Activated T-cell treated with anti-CD3 and anti-CD28 coated beads for 48 hours (primary cell): ENCODE measurements around the gene ASF1B.

Experiments
- DNase-seq: peaks from one replicate; pipeline ENCODE4 v3.0.0-alpha.2; 2020; ENCODE audit warnings: low read depth

The ASF1B gene

DNA sequence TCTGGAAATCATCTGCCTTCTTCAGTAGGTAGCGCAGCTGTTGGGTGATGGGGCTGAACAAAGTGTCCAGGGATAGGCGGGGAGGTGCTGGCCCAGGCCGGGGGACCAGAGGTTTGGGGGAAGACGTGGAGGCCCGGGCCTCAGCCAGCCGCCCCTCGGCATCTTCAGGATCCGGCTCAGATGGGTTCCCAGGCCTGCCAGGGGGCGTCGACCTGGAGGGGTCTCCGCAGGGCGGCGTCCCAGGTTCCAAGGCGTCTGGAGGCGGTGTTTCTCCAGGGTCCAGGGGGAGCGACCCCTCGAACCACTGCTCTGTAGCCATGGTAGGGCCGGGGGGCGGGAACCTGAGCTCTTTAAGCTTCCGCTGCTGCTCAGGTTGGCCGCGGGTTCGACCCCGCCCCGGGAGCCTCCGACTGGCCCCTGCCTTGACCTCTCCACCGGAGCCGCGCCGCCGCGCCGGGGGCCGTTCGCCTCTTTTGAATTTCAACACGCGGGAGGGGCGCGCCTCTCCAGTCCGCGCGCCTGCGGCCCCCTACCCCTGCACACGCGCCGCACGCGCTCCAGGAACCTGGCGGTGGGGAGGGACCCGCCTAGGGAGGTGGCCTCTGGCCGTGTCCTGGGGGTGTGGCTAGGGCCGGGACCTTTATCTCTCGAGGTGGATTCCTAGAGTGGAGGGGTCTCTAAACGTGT is 50.9 kb downstream of the ASF1B start, which contains the start of gene C19orf67:
TSS of gene C19orf67 (minus strand) at position 475 of the 687 bp plus-strand sequence. CDS start at position 319, 156 bp downstream.
- DNase-seq, result no peak

DNA sequence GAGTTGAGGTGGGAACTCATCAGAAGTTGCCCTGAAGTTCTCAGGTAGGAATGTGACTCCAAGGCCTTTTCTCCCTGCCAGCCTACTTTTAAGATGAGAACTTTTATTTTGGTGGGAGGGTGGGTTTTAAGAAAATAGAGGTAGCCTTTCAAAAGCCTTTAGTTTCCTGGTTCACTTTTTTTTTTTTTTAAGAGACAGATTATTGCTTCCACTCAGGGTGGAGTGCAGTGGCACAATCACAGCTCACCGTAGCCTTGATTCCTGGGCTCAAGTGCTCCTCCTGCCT is 53.8 kb downstream of the ASF1B start:
- DNase-seq, result no peak

DNA sequence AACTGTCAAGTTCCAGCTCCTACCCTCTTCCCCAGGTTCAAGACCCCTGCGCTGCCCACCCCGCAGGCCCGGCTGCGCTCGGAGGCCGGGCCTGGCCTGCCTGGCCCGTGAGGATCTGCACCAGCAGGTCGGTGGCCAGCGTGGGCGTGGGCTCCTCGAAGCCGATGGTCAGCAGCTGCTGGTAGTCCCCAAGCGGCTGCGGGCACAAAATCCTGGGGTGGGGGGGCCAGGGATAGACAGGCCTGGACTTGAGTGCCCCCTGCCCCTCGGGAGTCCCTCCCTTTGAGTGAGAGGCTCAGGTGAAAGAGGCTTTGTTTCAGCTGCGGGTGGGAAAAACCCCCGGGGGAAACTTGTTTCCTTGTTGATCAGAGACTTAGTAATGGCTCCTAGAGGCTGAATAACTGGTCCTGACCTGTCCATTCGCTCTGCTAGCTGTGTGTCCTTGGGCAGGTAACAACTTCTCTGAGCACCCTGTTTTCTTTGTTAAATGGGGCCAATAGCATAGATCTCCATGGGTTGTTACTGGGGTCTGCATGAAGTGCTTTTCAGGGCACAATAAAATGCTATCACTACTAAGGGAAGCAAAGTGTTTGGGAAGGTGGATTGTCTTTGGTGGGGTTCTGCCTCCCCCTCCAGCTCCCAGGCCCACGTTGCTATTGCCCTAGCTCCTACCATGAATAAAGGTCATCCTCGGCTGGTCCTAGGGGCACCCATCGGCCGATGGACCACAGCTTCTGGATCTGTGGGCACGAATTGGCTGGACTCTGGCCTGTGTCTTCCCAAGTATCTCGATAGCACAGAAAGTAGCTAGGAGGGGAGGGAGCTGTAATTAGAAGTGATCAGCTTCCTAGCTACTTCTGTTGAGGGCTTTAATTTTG is 54.4 kb downstream of the ASF1B start:
- DNase-seq, result no peak

DNA sequence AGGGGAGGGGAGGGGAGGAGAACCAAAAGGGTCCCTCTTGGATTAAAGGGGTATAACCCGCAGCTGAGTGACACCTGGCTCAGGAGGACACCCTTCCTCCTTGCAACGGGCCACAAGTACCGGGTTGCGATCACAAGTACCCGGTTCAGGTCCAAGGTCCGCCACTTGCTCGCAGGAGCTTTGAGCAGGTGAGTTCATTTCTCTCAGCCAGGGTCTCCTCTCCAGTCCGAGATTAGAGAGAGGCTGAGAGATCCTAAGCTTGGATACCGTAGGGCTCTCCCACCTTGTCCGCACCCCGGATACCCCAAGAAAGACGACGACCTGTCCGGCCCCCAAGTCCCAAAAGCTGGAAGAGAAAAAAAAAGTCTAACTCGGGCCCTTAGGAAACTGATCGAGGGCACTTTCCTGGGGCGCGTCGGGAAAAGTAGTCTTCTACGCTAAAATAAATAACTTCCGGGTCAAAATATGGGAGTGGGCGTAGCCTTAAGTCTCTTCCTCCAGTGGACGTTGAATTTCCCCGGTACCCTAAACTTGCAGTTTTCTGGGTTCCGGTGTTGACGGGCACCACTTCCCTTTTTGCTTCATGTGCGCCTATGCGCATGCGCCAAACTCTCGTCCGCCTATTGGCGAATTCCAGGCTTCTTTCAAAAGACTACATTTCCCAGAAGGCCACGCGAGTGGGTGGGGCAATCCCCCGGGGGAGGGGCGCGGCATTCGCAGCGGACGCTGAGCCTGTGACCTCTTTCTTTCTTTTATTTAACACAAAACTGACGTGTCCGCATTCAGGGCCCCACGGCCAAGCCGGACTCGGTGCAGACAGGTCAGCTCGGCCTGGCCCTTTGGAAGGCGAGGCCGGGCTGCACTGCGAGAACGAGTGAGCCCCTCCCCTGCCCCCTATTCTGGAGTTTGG is 55.2 kb downstream of the ASF1B start:
- peak; percentile 97 for DNase-seq

DNA sequence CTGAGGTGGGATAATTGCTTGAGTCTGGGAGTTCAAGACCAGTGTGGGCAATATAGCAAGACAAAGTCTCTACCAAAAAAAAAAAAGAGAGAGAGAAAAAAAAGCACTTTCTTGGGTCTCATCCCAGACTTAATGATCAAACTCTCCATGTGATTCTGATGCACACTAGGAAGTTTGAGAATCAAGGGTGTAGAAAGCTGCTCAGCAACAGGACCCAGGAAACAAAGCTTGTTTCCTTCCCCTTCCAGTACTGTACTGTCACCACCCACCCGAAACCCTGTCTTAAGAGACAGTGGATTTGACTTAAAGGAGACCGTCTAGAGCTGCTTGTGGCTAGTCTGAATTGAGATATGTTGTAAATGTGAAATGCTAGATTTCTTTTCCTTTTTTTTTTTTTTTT is 58.0 kb downstream of the ASF1B start:
- DNase-seq, result no peak

DNA sequence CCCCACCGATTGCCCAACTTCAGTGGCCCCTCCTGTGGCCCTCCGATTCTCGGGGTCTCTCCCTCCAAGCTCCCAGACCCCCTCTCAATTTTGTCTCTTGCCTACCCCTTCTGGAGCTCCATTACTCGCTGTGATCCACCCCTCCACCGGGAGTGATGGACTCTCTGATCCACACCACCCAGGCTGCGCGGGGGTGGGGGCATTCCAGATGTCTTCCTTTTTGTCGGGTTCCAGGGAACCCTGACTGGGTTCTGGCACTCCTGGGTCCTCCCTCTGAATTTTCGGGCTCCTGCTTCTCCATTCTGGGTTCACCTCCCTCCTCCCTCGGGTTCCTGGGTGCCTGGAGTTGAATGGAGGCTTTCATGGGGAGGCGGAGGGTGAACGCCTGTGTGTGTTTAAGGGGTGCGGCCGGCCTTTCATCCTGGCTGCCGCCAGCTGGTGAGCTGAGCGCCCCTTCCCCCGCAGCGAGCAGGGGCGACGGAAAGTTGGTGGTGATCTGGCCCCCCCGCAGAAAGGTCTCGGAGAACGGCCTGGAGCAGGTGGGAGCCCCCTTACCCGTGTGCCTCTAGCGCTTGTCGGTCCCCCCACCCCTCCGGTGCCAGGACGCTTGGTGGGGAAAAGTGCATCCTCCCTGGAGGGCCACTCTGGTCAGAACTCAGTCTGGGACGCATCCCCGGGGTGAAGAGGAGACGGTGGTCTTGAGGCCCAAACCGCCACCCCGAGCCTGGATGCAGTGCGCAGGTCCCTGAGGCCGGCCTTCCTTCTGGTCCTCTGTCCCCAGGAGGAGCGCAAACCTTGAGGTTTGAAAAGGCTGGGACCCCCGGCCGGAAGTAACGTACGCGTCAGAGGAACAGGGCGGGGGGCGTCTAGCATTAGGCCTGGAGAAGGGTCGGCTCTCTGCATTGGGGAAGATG is 62.2 kb downstream of the ASF1B start:
- DNase-seq, result peak; percentile 23

DNA sequence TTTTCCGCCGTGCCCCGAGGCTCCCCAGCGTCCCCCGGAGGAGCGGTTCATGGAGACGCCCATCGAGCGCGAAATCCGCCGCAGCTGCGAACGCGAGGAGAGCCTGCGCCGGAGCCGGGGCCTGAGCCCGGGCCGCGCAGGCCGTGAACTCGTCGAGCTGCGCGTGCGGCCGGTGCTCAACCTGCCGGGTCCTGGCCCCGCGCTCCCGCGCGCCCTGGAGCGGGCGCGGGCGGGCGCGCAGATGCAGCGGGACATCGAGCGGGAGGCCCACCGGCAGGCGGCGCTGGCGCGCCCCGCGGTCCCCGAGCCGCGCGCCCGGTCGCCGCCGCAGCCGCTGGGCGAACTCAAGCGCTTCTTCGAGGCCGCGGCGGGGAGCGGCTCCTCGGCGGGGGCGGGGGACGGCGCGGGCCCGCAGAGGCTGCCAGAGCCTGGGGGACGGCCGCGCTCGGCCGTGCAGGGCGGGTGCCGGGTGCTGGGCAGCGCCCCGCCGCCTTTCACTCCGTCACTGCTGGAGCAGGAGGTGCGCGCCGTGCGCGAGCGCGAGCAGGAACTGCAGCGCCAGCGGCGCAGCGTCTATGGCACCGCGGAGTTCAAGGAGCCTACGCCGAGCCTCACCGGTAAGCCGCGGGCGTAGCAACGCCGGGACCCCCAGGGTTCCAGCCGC is 63.0 kb downstream of the ASF1B start:
- peak; percentile 79 for DNase-seq

DNA sequence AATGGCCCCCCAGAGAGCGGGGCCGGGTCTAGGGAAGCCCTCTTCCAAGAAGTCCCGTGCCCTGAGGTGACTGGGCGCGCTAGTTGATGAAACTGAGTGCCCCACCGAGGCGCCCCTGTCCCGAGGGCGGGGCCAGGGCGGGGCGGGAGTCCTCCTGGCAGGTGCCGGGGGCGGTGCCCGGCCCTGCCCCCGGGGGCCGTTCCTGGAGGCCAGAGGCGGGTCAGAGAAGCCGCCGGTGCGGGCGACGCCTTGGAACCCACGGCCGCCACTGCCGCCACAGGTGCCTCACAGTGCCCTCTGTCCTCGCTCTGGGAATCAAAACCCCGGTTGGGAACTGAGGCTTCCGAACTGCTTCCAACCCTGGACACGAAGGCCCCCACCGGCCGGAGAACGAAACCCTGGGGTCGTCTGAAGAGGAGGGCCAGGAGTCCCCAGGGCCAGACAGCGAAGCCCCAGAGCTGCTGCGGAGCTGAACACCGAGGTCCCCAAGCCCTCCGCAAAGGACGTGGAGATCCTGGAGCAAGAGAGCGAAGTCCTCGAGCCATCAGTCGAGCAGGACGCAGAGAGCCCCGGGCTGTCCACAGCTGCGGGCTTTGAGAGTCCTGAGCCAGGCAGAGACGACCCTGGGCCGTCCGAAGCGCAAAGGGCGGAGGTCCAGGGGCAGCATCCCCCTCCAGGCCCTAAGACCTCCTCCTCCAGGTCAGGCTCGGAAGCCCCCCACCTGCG is 63.7 kb downstream of the ASF1B start, which contains the start of gene MISP3:
TSS of gene MISP3 (plus strand) at position 252 of the 726 bp plus-strand sequence. CDS start 524 bp downstream, outside the sequence.
- DNase-seq, result peak; percentile 42

DNA sequence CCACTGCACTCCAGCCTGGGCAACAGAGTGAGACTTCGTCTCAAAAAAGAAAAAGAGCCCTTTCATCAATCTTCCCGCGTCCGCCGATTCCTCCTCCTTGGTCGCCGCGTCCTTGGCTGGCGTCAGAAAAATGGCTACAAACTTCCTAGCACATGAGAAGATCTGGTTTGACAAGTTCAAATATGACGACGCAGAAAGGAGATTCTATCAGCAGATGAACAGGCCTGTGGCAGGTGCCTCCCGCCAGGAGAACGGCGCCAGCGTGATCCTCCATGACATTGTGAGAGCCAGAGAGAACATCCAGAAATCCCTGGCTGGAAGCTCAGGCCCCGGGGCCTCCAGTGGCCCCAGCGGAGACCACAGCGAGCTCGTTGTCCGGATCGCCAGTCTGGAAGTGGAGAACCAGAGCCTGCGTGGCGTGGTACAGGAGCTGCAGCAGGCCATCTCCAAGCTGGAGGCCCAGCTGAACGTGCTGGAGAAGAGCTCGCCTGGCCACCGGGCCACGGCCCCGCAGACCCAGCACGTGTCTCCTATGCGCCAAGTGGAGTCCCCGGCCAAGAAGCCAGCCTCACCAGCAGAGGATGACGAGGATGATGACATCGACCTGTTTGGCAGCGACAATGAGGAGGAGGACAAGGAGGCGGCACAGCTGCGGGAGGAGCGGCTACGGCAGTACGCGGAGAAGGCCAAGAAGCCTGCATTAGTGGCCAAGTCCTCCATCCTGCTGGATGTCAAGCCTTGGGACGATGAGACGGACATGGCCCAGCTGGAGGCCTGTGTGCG is 65.9 kb downstream of the ASF1B start:
- no peak for DNase-seq
